ENCODE measurements around the gene OR5H2. TPM values are rescaled to one million over a fixed set of nuclear protein-coding genes. Genes with fewer than 3 reads are reported as not detected.

Gene OR5H2
- total RNA-seq, 1 experiment from 2014 or later = not detected

GRCh38 chr3:98269846-98270245 lies 12.5 kb upstream of the OR5H2 start:
- intact Hi-C loops (cut with micrococcal nuclease; ENCODE audit: unreplicated experiment) = no loop called here
- Histone ChIP-seq H3K36me3 (ENCODE audit: control insufficient read depth, insufficient read depth, low read length) (no peaks in the 10 kb centered on the region), H3K9me3 (peaks cover 4% of the 10 kb centered on the region; the same call in 1 of the 2 replicates), H3K27me3 (replicated peaks; ENCODE audit: control insufficient read depth, insufficient read depth, low read length) (no peaks in the 10 kb centered on the region), H3K4me1 (no peaks in the 10 kb centered on the region), H3K4me3 (ENCODE audit: low read depth, low read length) (no peak overlapping the region)
- no peaks in the 10 kb centered on the region for H3K36me3 Mint-ChIP-seq (ENCODE audit: insufficient read depth, unreplicated experiment)
- TF ChIP-seq, protein P1, sequence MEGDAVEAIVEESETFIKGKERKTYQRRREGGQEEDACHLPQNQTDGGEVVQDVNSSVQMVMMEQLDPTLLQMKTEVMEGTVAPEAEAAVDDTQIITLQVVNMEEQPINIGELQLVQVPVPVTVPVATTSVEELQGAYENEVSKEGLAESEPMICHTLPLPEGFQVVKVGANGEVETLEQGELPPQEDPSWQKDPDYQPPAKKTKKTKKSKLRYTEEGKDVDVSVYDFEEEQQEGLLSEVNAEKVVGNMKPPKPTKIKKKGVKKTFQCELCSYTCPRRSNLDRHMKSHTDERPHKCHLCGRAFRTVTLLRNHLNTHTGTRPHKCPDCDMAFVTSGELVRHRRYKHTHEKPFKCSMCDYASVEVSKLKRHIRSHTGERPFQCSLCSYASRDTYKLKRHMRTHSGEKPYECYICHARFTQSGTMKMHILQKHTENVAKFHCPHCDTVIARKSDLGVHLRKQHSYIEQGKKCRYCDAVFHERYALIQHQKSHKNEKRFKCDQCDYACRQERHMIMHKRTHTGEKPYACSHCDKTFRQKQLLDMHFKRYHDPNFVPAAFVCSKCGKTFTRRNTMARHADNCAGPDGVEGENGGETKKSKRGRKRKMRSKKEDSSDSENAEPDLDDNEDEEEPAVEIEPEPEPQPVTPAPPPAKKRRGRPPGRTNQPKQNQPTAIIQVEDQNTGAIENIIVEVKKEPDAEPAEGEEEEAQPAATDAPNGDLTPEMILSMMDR (IDR thresholded peaks at IDR 0.05; ENCODE audit: insufficient read depth in 1 of 2, low read depth in 1 of 2, low read length in 1 of 2, severe bottlenecking in 1 of 2, unreplicated experiment in 1 of 2) = no peak
- no peak for DNase-seq
- no peaks in the 10 kb centered on the region for H3K27me3 Mint-ChIP-seq (ENCODE audit: insufficient read depth, unreplicated experiment)
- H3K4me1 Mint-ChIP-seq (ENCODE audit: low read depth, unreplicated experiment) = no peaks in the 10 kb centered on the region
- ChIA-PET POLR2A (no interaction called here), CTCF (no interaction called here)
- peaks cover 31% of the 10 kb centered on the region for H3K9me3 Mint-ChIP-seq (ENCODE audit: unreplicated experiment)
- no TSS peak for BruUV-seq (replicated peaks)
- no peak overlapping the region for H3K4me3 Mint-ChIP-seq (ENCODE audit: unreplicated experiment)
- H3K27ac Mint-ChIP-seq (ENCODE audit: unreplicated experiment) = no peak overlapping the region

- H3K4me3 ChIP-seq (ENCODE audit: low read depth, low read length) = no peak overlapping the region
- H3K4me1 ChIP-seq = no peaks in the 10 kb centered on the region
- H3K9me3 ChIP-seq = peaks cover 4% of the 10 kb centered on the region; the same call in 1 of the 2 replicates
- H3K27me3 ChIP-seq (replicated peaks; ENCODE audit: control insufficient read depth, insufficient read depth, low read length) = no peaks in the 10 kb centered on the region
- intact Hi-C loops (cut with micrococcal nuclease; ENCODE audit: unreplicated experiment) = no loop called here
- H3K4me1 Mint-ChIP-seq (ENCODE audit: low read depth, unreplicated experiment) = no peaks in the 10 kb centered on the region
- peaks cover 31% of the 10 kb centered on the region for H3K9me3 Mint-ChIP-seq (ENCODE audit: unreplicated experiment)
- H3K36me3 Mint-ChIP-seq (ENCODE audit: insufficient read depth, unreplicated experiment) = no peaks in the 10 kb centered on the region
- POLR2A ChIA-PET = no interaction called here
- no peak overlapping the region for H3K4me3 Mint-ChIP-seq (ENCODE audit: unreplicated experiment)
- CTCF ChIA-PET = no interaction called here
- H3K27ac Mint-ChIP-seq (ENCODE audit: unreplicated experiment) = no peak overlapping the region
- TF ChIP-seq, protein P1 (IDR thresholded peaks at IDR 0.05; ENCODE audit: insufficient read depth in 1 of 2, low read depth in 1 of 2, low read length in 1 of 2, severe bottlenecking in 1 of 2, unreplicated experiment in 1 of 2) = no peak
- BruUV-seq (replicated peaks) = no TSS peak
- no peaks in the 10 kb centered on the region for H3K27me3 Mint-ChIP-seq (ENCODE audit: insufficient read depth, unreplicated experiment)
- DNase-seq = no peak
- H3K36me3 ChIP-seq (ENCODE audit: control insufficient read depth, insufficient read depth, low read length) = no peaks in the 10 kb centered on the region
Measured at GRCh38 chr3:98272126-98272525, 10.2 kb upstream of the OR5H2 start.

- BruUV-seq (replicated peaks) = no TSS peak
- no peaks in the 10 kb centered on the region for H3K36me3 Mint-ChIP-seq (ENCODE audit: insufficient read depth, unreplicated experiment)
- Histone ChIP-seq H3K4me3 (ENCODE audit: low read depth, low read length) (no peak overlapping the region), H3K27me3 (replicated peaks; ENCODE audit: control insufficient read depth, insufficient read depth, low read length) (no peaks in the 10 kb centered on the region), H3K9me3 (peaks cover 2% of the 10 kb centered on the region; the same call in 1 of the 2 replicates), H3K36me3 (ENCODE audit: control insufficient read depth, insufficient read depth, low read length) (no peaks in the 10 kb centered on the region), H3K4me1 (no peaks in the 10 kb centered on the region)
- TF ChIP-seq, protein P1 (IDR thresholded peaks at IDR 0.05; ENCODE audit: insufficient read depth in 1 of 2, low read depth in 1 of 2, low read length in 1 of 2, severe bottlenecking in 1 of 2, unreplicated experiment in 1 of 2) = no peak
- no peaks in the 10 kb centered on the region for H3K4me1 Mint-ChIP-seq (ENCODE audit: low read depth, unreplicated experiment)
- intact Hi-C loops (cut with micrococcal nuclease; ENCODE audit: unreplicated experiment) = no loop called here
- ChIA-PET CTCF (no interaction called here), POLR2A (no interaction called here)
- no peak overlapping the region for H3K4me3 Mint-ChIP-seq (ENCODE audit: unreplicated experiment)
- H3K27ac Mint-ChIP-seq (ENCODE audit: unreplicated experiment) = no peak overlapping the region
- DNase-seq = no peak
- no peaks in the 10 kb centered on the region for H3K27me3 Mint-ChIP-seq (ENCODE audit: insufficient read depth, unreplicated experiment)
- peaks cover 11% of the 10 kb centered on the region for H3K9me3 Mint-ChIP-seq (ENCODE audit: unreplicated experiment)
Measured at GRCh38 chr3:98274914-98275313, 7.4 kb upstream of the OR5H2 start.

All from Caco-2 (cell line).